ENCODE results near the gene TGM5. TPM values are rescaled to one million over a fixed set of nuclear protein-coding genes. Genes with fewer than 3 reads are reported as not detected.
A peak's percentile ranks its signal among the peaks of the same experiment; 100 is the strongest.

The TGM5 gene
- total RNA-seq, 1 donor from 2014 or later: 0.32 TPM

- Histone ChIP-seq H3K36me3 (no peaks in the 10 kb centered on the region), H3K27me3 (ENCODE audit: low read depth) (peaks cover 13% of the 10 kb centered on the region), H3K4me1 (no peaks in the 10 kb centered on the region), H3K4me3 (no peak overlapping the region), H3K27ac (no peak overlapping the region), H3K9me3 (no peaks in the 10 kb centered on the region)
- DNase-seq: no peak
- intact Hi-C loops (cut with DNase I): no loop called here
- peak; percentile 11 for TF ChIP-seq CTCF (IDR thresholded peaks at IDR 0.05)
- peak in 1 of 2 donors; percentile 31 for ATAC-seq
Observed at GRCh38 chr15:43268111-43269105, 1.7 kb upstream of the TGM5 start.

- H3K9me3 ChIP-seq: no peaks in the 10 kb centered on the region
- ATAC-seq: no peak
Observed at GRCh38 chr15:43267439-43267838, 711 bp upstream of the TGM5 start.

DNA sequence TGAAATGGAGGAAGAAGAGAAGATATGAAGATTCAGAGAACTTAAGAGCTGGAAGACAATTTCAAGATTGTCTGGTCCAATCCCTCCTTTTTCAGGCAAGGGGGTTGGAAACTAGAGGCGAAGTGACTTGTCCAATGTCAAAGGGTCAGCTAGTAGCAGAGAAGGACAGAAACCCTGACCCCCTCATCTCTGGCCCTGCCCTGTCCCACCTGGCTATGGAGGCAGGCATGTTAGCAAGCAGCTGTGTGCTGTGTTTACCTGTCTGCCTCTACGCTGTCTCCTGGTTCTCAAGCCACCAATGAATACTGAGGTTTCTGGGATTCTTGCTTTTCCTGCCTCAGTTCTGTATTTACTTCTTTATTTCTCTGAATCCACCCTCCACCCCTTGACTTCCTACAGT, 342 bp downstream of the TGM5 start:
- Histone ChIP-seq H3K27ac (no peak overlapping the region), H3K9me3 (no peaks in the 10 kb centered on the region), H3K27me3 (ENCODE audit: low read depth) (peaks cover 13% of the 10 kb centered on the region), H3K36me3 (no peaks in the 10 kb centered on the region), H3K4me3 (no peak overlapping the region), H3K4me1 (no peaks in the 10 kb centered on the region)
- DNase-seq (no peak), ATAC-seq (no peak)
- TF ChIP-seq CTCF (IDR thresholded peaks at IDR 0.05): no peak
- intact Hi-C loops (cut with DNase I): no loop called here

More at GRCh38 chr15:43267439-43267838, 711 bp upstream of the TGM5 start:
- no peak for TF ChIP-seq CTCF (IDR thresholded peaks at IDR 0.05)
- intact Hi-C loops (cut with DNase I): no loop called here
- no peak for DNase-seq
- Histone ChIP-seq H3K4me1 (no peaks in the 10 kb centered on the region), H3K27me3 (ENCODE audit: low read depth) (peaks cover 13% of the 10 kb centered on the region), H3K36me3 (no peaks in the 10 kb centered on the region), H3K4me3 (no peak overlapping the region), H3K27ac (no peak overlapping the region)

GRCh38 chr15:43260011-43260615, 6.6 kb downstream of the TGM5 start:
- H3K27me3 ChIP-seq (ENCODE audit: low read depth): no peaks in the 10 kb centered on the region
- H3K36me3 ChIP-seq: no peaks in the 10 kb centered on the region
- no peak overlapping the region for H3K4me3 ChIP-seq
- H3K4me1 ChIP-seq: no peaks in the 10 kb centered on the region
- no peak for TF ChIP-seq CTCF (IDR thresholded peaks at IDR 0.05)
- ATAC-seq (no peak), DNase-seq (no peak)
- no peak overlapping the region for H3K27ac ChIP-seq
- H3K9me3 ChIP-seq: no peaks in the 10 kb centered on the region
- intact Hi-C loops (cut with DNase I): no loop called here

DNA sequence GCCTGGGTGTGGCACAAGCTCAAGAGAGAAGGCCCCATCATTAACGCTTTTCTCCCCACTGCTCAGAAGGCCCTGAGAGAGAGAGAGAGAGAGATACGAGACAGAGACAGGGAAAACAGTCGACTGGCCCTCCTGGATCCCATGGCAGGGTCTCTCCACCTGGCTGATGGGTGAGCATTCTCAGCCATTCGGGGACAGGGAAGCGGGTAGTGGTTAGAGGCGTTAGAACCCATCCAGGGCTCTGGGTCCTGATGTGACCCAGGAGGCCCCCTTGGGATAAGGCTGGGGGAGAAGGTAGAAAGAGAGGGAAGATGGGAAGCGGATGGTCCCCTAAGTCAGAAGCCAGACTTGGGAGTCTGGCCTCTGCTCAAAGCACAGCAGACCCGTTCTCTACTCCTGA, 7.9 kb downstream of the TGM5 start:
- Histone ChIP-seq H3K36me3 (no peaks in the 10 kb centered on the region), H3K27ac (no peak overlapping the region), H3K4me3 (no peak overlapping the region), H3K4me1 (no peaks in the 10 kb centered on the region), H3K9me3 (no peaks in the 10 kb centered on the region), H3K27me3 (ENCODE audit: low read depth) (no peaks in the 10 kb centered on the region)
- TF ChIP-seq CTCF (IDR thresholded peaks at IDR 0.05): no peak
- DNase-seq: no peak
- no peak for ATAC-seq
- intact Hi-C loops (cut with DNase I): no loop called here
